DOHH2 (cell line): Measurements from ENCODE around the gene SMAD2.

Experiments used
- H3F3A ChIP-seq: fragments of 200-600 bp; sonication (generic), shearing (Covaris generic); 2 replicates; pipeline ENCODE4 v1.6.0; 2016; ENCODE audit warnings: antibody characterized with exemption, mild to moderate bottlenecking; ENCODE audit not compliant: control insufficient read depth, insufficient read depth
- H3K27ac ChIP-seq: fragments of 200-600 bp; sonication (generic); 2 replicates; pipeline ENCODE4 v1.5.1; 2014; ENCODE audit warnings: low read depth, mild to moderate bottlenecking, low read length, moderate library complexity
- H3K27me3 ChIP-seq: fragments of 200-600 bp; sonication (generic); 2 replicates; pipeline ENCODE4 v1.6.1; 2014; ENCODE audit warnings: mild to moderate bottlenecking, low read length, mixed read lengths; ENCODE audit not compliant: control insufficient read depth
- H3K36me3 ChIP-seq: fragments of 200-600 bp; sonication (generic); 2 replicates; pipeline ENCODE4 v1.6.1; 2014; ENCODE audit warnings: mild to moderate bottlenecking, low read length, moderate library complexity, mixed read lengths; ENCODE audit not compliant: control insufficient read depth
- H3K4me1 ChIP-seq: fragments of 200-600 bp; sonication (generic); 2 replicates; pipeline ENCODE4 v1.6.1; 2014; ENCODE audit warnings: mild to moderate bottlenecking, low read length, mixed read lengths; ENCODE audit not compliant: control insufficient read depth
- H3K4me2 ChIP-seq: fragments of 200-600 bp; sonication (generic); 2 replicates; pipeline ENCODE4 v1.6.0; 2014; ENCODE audit warnings: mild to moderate bottlenecking, low read length, moderate library complexity
- H3K4me3 ChIP-seq: fragments of 200-600 bp; sonication (generic); 2 replicates; pipeline ENCODE4 v1.5.1; 2014; ENCODE audit warnings: mild to moderate bottlenecking, low read length, mixed read lengths
- H3K79me2 ChIP-seq: fragments of 200-600 bp; sonication (generic); 2 replicates; pipeline ENCODE4 v1.6.1; 2014; ENCODE audit warnings: mild to moderate bottlenecking, low read length, mixed read lengths; ENCODE audit not compliant: control insufficient read depth
- H3K9me2 ChIP-seq: fragments of 200-600 bp; sonication (generic); replicated peaks from 2 replicates; pipeline ENCODE4 v1.6.1; 2014; ENCODE audit warnings: mild to moderate bottlenecking, low read length, mixed read lengths; ENCODE audit not compliant: control insufficient read depth
- H3K9me3 ChIP-seq: fragments of 200-600 bp; sonication (generic); 2 replicates; pipeline ENCODE4 v1.6.1; 2014; ENCODE audit warnings: antibody characterized with exemption, low read length, mixed read lengths; ENCODE audit not compliant: control insufficient read depth, insufficient read depth
- H4K20me1 ChIP-seq: fragments of 200-600 bp; sonication (generic); 2 replicates; pipeline ENCODE4 v1.6.0; 2014; ENCODE audit warnings: low read depth, mild to moderate bottlenecking, antibody characterized with exemption, low read length, moderate library complexity; ENCODE audit not compliant: control insufficient read depth, insufficient read depth
- EZH2phosphoT487 ChIP-seq: fragments of 200-600 bp; sonication (generic); IDR thresholded peaks from 2 replicates; pipeline ENCODE4 v1.6.1; 2017; ENCODE audit warnings: borderline replicate concordance, mild to moderate bottlenecking, antibody characterized with exemption, low read length, moderate library complexity, mixed read lengths
- TF ChIP-seq, protein P1 (sequence below): fragments of 200-600 bp; sonication (generic); IDR thresholded peaks from one replicate; pipeline ENCODE4 v1.5.1; 2014; ENCODE audit warnings: antibody characterized with exemption, mild to moderate bottlenecking, low read depth, low read length; ENCODE audit not compliant: poor library complexity, severe bottlenecking

Gene SMAD2

DNA sequence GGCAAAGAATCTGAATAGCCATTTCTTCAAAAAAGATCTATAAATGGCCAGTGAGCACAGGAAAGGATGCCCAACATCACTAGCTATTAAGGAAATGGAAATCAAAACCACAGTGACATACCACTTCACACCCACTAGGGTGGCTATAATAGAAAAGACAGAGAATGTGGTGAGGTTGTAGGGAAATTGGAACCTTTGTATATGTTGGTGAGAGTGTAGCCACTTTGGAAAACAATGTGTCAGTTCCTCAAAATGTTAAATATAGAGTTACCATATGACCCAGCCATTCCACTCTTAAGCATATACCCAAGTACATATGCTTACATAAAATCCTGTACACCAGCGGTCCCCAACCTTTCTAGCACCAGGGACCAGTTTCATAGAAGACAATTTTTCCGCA, 152.8 kb downstream of the SMAD2 start:
- H3K4me3 ChIP-seq = no peak overlapping the region
- no peaks in the 10 kb centered on the region for H3K36me3 ChIP-seq
- no peaks in the 10 kb centered on the region for H3K9me3 ChIP-seq
- no peaks in the 10 kb centered on the region for H3K4me1 ChIP-seq
- H3K27me3 ChIP-seq = peaks cover 10% of the 10 kb centered on the region
- TF ChIP-seq EZH2phosphoT487 = no peak
- TF ChIP-seq, protein P1, sequence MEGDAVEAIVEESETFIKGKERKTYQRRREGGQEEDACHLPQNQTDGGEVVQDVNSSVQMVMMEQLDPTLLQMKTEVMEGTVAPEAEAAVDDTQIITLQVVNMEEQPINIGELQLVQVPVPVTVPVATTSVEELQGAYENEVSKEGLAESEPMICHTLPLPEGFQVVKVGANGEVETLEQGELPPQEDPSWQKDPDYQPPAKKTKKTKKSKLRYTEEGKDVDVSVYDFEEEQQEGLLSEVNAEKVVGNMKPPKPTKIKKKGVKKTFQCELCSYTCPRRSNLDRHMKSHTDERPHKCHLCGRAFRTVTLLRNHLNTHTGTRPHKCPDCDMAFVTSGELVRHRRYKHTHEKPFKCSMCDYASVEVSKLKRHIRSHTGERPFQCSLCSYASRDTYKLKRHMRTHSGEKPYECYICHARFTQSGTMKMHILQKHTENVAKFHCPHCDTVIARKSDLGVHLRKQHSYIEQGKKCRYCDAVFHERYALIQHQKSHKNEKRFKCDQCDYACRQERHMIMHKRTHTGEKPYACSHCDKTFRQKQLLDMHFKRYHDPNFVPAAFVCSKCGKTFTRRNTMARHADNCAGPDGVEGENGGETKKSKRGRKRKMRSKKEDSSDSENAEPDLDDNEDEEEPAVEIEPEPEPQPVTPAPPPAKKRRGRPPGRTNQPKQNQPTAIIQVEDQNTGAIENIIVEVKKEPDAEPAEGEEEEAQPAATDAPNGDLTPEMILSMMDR = no peak
- no peaks in the 10 kb centered on the region for H3F3A ChIP-seq
- H3K9me2 ChIP-seq = no peaks in the 10 kb centered on the region
- H3K79me2 ChIP-seq = no peaks in the 10 kb centered on the region
- H3K4me2 ChIP-seq = no peak overlapping the region
- no peak overlapping the region for H3K27ac ChIP-seq
- H4K20me1 ChIP-seq = no peaks in the 10 kb centered on the region

DNA sequence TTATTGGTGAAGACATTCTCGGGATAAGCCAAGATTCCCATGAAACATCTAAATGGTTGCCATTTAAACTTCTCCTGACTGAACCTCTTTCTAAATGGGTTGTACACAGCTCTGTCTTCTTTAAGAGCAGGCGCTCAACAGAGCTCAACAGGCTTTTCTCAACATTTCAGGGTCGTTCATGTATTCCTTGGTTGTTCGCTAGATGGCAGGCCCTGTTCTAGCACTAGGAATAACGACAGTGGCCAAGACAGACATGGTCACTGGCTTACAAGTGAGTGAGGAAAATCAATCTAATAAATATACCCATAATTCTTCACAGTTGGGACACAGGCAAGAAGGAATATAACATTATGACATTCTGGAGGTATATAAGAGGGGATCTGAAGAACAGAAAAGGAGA, 154.5 kb downstream of the SMAD2 start:
- H3K27ac ChIP-seq = no peak overlapping the region
- no peaks in the 10 kb centered on the region for H3F3A ChIP-seq
- H4K20me1 ChIP-seq = no peaks in the 10 kb centered on the region
- TF ChIP-seq EZH2phosphoT487 = no peak
- TF ChIP-seq, protein P1 = no peak
- H3K4me3 ChIP-seq = no peak overlapping the region
- H3K4me2 ChIP-seq = no peak overlapping the region
- H3K36me3 ChIP-seq = no peaks in the 10 kb centered on the region
- peaks cover 10% of the 10 kb centered on the region for H3K27me3 ChIP-seq
- H3K4me1 ChIP-seq = no peaks in the 10 kb centered on the region
- no peaks in the 10 kb centered on the region for H3K9me3 ChIP-seq
- H3K9me2 ChIP-seq = no peaks in the 10 kb centered on the region
- no peaks in the 10 kb centered on the region for H3K79me2 ChIP-seq

DNA sequence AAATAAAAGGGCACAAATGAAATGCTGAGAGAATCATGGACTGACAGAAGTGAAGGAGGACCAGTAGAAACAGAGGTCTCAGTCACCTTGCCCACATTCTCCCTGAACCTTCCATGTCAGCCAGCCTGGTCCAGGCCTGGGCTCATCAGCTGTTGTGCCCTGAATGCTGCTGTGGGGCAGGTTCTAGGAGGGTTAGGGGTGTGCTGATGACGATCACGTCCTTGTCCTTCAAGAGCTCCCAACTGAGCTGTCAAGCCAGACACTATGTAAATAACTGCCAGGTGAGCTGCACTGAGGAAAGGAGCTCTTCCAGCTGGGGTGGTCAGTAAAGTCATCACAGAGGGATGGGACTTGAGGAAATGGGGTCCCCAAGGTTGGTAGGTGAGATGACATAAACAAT, 156.5 kb downstream of the SMAD2 start:
- Histone ChIP-seq H3K9me3 (no peaks in the 10 kb centered on the region), H3K4me1 (no peaks in the 10 kb centered on the region)
- TF ChIP-seq, protein P1 = no peak
- TF ChIP-seq EZH2phosphoT487 = no peak

More for the DNA sequence above, 156.5 kb downstream of the SMAD2 start:
- peaks cover 10% of the 10 kb centered on the region for H3K27me3 ChIP-seq
- no peaks in the 10 kb centered on the region for H3K9me2 ChIP-seq
- no peaks in the 10 kb centered on the region for H3K36me3 ChIP-seq
- no peaks in the 10 kb centered on the region for H4K20me1 ChIP-seq
- no peak overlapping the region for H3K4me2 ChIP-seq
- H3K4me3 ChIP-seq = no peak overlapping the region
- H3F3A ChIP-seq = no peaks in the 10 kb centered on the region
- H3K27ac ChIP-seq = no peak overlapping the region
- no peaks in the 10 kb centered on the region for H3K79me2 ChIP-seq
